ENCODE data around the gene DUSP1.

The DUSP1 gene

DNA sequence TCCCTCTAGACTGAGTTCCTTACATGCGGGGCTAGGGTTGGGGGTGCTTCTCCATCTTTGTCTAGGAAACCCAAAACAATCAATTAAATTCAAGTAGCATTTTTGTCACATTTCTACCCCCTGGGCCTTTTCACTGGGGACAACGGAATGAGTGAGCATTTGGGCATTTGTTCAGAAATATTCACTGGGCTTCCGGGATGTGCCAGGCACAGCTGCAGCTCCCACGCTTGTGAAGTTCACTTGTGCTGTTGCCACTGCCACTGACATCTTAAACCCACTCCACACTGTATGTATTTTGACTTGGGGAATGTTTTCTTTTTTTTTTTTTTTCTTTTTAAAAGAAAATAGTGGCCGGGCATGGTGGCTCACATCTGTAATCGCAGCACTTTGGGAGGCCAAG is 31.6 kb downstream of the DUSP1 start:
- no peak overlapping the region for H3K4me3 ChIP-seq (ENCODE audit: low read depth, low read length)
- TF ChIP-seq, protein P1, sequence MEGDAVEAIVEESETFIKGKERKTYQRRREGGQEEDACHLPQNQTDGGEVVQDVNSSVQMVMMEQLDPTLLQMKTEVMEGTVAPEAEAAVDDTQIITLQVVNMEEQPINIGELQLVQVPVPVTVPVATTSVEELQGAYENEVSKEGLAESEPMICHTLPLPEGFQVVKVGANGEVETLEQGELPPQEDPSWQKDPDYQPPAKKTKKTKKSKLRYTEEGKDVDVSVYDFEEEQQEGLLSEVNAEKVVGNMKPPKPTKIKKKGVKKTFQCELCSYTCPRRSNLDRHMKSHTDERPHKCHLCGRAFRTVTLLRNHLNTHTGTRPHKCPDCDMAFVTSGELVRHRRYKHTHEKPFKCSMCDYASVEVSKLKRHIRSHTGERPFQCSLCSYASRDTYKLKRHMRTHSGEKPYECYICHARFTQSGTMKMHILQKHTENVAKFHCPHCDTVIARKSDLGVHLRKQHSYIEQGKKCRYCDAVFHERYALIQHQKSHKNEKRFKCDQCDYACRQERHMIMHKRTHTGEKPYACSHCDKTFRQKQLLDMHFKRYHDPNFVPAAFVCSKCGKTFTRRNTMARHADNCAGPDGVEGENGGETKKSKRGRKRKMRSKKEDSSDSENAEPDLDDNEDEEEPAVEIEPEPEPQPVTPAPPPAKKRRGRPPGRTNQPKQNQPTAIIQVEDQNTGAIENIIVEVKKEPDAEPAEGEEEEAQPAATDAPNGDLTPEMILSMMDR (IDR thresholded peaks at IDR 0.05; ENCODE audit: low read depth, low read length, missing control alignments) = no peak
- DNase-seq (ENCODE audit: low read depth) = no peak

GRCh38 chr5:172736508-172737135 is 34.4 kb downstream of the DUSP1 start:
- H3K4me3 ChIP-seq (ENCODE audit: low read depth, low read length) = no peak overlapping the region
- TF ChIP-seq, protein P1 (IDR thresholded peaks at IDR 0.05; ENCODE audit: low read depth, low read length, missing control alignments) = no peak
- DNase-seq (ENCODE audit: low read depth) = no peak

DNA sequence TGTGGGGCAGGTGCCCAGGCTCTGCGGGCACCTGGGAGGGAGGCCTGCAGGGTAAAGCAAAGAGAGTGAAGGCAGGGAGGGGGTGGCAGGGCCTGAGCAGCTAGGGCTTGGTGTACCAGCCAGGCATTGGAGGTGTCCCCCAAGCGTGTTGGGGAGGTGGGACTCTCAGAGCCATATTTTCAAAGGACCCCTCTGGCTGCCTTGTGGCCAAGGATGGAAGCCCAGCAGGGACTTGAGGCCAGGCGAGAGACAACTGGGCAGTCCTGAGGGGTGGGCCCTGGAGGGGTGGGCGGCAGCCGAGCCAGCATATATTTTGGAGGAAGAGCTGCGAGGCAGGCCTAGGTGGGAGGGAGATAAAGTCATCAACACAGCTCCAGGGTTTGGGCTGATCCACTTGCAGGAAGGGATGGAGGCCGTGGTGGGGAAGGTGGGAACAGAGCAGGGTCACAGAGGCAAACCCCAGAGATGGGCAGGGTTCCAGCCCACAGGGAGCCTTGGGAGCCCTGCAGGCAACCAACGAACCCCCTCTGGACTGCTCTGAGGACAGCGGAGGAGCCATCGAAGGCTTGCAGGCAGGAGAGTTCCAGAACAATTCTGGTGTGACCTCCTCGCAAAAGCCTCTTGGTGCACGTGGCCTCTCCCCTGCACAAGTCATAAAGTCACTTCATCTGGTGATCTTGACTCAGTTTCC is 35.7 kb downstream of the DUSP1 start:
- H3K4me3 ChIP-seq (ENCODE audit: low read depth, low read length) = no peak overlapping the region
- no peak for DNase-seq (ENCODE audit: low read depth)
- TF ChIP-seq, protein P1 (IDR thresholded peaks at IDR 0.05; ENCODE audit: low read depth, low read length, missing control alignments) = no peak

DNA sequence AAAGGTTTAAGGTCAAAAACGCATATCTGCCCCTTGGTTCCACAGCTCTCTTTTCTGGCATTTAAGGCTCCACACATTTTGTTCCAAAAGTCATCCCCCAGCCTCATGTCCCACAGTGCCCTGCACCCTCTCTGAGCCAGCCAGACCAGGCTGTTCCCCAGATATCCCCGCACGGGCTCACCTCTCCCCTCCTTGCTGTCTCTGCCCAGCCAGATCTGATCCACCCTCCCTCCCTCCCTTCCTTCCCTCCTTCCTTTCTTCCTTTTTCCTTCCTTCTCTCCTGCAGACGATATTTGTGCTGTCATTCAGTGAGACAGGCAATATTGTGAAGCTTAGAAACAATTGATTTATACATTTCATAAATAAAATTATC is 37.0 kb downstream of the DUSP1 start:
- DNase-seq (ENCODE audit: low read depth) = no peak
- TF ChIP-seq, protein P1 (IDR thresholded peaks at IDR 0.05; ENCODE audit: low read depth, low read length, missing control alignments) = no peak
- H3K4me3 ChIP-seq (ENCODE audit: low read depth, low read length) = no peak overlapping the region

GRCh38 chr5:172733131-172733973 is 37.6 kb downstream of the DUSP1 start:
- TF ChIP-seq, protein P1 (IDR thresholded peaks at IDR 0.05; ENCODE audit: low read depth, low read length, missing control alignments) = no peak
- DNase-seq (ENCODE audit: low read depth) = no peak
- H3K4me3 ChIP-seq (ENCODE audit: low read depth, low read length) = no peak overlapping the region

DNA sequence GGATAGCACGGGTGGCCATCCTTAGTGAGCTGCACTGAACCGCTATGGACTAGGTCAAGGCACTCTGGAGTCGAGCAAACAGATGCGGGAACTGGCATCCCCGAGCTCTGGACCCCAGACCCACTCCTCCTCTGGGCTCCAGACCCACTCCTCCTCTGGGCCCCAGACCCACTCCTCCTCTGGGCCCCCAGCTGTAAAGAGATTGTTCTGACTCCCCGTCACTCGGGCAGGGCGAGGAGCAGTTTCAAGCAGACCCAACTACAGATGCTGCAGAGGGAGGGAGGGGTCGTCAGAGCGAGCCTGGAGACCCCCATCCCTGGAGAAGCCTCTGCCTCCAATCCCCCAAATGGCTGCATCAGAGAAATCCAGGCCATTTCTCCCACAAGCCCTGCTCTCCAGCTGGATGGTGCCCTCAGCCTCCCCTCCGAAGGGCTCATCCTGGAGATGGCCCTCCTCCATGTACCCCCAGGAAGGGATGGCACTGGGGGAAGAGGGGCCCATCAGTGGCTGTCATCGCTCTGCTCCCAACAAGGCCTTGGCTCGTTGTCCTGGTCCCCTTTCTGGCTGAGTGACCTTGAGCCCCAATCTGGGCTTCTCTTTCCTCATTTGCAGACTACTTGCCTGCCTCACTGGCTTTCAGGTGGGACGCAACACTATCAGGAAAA is 38.7 kb downstream of the DUSP1 start:
- TF ChIP-seq, protein P1 (IDR thresholded peaks at IDR 0.05; ENCODE audit: low read depth, low read length, missing control alignments) = no peak
- DNase-seq (ENCODE audit: low read depth) = no peak
- H3K4me3 ChIP-seq (ENCODE audit: low read depth, low read length) = no peak overlapping the region

Measured in GM12864 (cell line).